ENCODE measurements around the gene GAD1. TPM values are rescaled to one million over a fixed set of nuclear protein-coding genes. Genes with fewer than 3 reads are reported as not detected.
A peak's percentile ranks its signal among the peaks of the same experiment; 100 is the strongest.

The GAD1 gene
- total RNA-seq, 2 experiments from 2014 or later: 1.5 to 2.2 TPM

DNA sequence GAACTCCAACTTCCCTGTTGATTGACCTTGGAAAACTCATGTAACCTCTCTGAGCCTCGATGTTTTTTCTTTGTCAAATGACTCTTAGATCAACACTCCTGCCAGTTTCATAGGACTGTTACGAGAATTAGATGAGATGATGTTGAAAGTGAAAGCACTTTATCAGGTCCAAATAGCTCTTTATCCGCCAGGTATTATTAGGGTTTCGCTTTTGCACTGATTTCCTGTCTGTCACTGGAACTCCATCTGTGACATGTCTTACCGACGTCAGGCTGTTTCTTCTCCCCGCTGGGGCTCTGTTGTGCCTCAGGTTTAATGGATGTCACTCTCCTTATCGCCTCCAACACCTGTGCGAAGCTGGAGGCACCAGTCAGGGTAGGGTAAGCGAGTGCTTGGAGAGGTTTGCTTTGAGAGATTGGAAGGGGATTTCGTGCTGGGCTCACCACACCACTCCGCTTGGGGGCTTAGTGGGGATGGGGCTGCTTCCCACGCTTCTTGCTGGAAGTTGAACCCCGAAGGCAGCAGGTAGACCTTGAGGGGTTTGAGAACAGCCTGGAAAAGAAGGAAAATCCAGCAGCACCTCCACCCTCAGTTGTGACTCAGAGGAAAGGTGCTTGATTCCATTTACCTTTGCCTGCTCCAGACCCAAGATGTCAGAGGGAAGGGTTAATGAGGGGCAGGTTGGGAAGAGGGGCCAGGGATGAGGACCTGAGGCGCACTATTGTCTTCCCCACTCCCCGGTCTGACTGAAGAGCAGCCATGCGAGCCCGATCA is 4.3 kb downstream of the GAD1 start:
- Mint-ChIP-seq H3K9me3 (no peaks in the 10 kb centered on the region), H3K27me3 (peaks cover 91% of the 10 kb centered on the region), H3K27ac (no peak overlapping the region), H3K4me3 (peak overlapping the region; percentile 46), H3K4me1 (peaks cover 54% of the 10 kb centered on the region), H3K36me3 (ENCODE audit: low read depth) (no peaks in the 10 kb centered on the region)
- CTCF ChIA-PET: interaction anchor here (0.8 to 2.8 kb wide), 9 partner anchors 12 to 497 kb away, joined by 3 to 11 read pairs (median 4); partner anchors contain the start of gene GORASP2
- no peak for DNase-seq
- POLR2A ChIA-PET: no interaction called here

DNA sequence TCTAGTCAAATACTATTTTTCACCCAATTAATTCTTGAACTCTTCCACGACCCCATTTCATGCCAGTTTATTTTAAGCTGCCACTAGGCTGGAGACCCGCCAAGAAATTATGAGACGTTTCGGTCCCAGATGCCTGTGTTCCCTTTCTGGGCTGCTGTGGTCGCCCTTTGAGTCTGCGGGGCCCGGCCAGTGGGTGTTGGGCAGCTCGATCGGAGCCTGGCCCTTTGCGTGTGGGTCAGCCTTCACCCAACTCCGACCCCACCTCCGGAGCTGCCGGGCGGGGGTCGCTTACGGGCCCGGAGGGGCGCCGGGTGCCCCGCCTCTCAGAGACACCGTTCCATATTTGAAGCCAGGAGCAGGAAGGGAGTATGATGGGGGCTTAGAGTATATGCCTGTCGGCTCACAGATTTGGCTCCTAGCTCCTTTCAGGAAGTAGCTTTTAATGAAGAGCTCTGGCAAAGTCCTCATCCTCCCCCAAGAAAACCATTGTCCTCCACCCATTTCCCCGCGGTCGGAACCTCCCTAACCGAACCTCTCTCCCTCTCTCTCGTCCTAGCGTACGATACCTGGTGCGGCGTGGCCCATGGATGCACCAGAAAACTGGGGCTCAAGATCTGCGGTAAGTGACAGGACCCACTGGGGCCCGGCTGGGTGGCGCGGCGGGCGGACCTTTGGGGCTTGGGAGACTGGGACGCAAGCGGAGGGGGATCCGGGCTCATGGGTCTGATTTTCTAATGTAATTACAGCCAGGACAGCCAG is 5.0 kb downstream of the GAD1 start:
- H3K9me3 Mint-ChIP-seq: no peaks in the 10 kb centered on the region
- DNase-seq: no peak
- H3K27ac Mint-ChIP-seq: no peak overlapping the region
- peaks cover 87% of the 10 kb centered on the region for H3K27me3 Mint-ChIP-seq
- H3K36me3 Mint-ChIP-seq (ENCODE audit: low read depth): no peaks in the 10 kb centered on the region
- ChIA-PET POLR2A (no interaction called here), CTCF (interaction anchor here (0.9 to 3.9 kb wide), 11 partner anchors 9 to 497 kb away, joined by 3 to 16 read pairs (median 4); partner anchors contain the start of genes ERICH2 and GORASP2)
- H3K4me3 Mint-ChIP-seq: peak overlapping the region; percentile 16
- H3K4me1 Mint-ChIP-seq: peaks cover 47% of the 10 kb centered on the region

DNA sequence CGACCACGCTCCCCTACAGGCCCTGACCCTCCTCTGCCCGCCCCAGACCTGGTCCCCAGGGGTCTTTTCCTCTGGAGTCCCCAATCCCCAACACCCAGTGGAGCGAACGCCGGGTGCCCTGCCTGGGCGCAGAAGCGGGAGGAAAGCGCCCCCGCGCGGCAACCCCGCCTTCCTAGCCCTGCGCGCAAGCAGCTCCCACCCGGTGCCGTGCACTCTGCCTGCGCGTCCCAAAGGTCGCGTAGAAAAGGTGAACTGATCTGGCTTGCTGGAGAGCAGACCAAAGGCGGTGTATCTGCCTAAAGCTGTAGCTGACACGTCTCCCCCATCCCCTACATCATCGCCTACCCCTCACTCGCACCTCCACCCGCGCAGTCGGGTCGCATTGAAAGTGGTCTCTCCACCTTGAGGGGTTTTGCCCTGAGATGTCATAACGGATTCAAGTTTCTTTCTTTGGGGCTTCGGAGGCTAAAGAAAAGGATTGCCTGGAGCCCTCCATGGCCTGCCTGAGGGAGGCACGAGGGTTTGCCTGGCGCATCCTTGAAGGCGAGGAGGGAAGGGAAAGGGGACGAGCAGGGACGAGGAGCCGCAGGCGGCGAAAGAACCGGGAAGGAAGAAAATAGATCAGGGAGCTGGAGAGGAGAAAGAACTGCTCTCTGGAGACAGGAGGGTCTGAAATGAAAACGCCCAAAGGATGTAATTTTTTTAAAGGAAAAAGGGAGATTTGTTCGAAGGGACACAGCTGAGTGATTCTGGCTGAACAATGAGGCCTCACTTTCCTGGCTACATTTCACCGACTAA is 5.8 kb downstream of the GAD1 start:
- POLR2A ChIA-PET: no interaction called here
- Mint-ChIP-seq H3K27ac (no peak overlapping the region), H3K27me3 (peaks cover 81% of the 10 kb centered on the region), H3K4me1 (peaks cover 40% of the 10 kb centered on the region), H3K36me3 (ENCODE audit: low read depth) (no peaks in the 10 kb centered on the region), H3K4me3 (no peak overlapping the region), H3K9me3 (no peaks in the 10 kb centered on the region)
- DNase-seq: no peak
- CTCF ChIA-PET: interaction anchor here (0.6 to 3.9 kb wide), 11 partner anchors 10 to 882 kb away, joined by 3 to 16 read pairs (median 4); partner anchors contain the start of gene ERICH2

DNA sequence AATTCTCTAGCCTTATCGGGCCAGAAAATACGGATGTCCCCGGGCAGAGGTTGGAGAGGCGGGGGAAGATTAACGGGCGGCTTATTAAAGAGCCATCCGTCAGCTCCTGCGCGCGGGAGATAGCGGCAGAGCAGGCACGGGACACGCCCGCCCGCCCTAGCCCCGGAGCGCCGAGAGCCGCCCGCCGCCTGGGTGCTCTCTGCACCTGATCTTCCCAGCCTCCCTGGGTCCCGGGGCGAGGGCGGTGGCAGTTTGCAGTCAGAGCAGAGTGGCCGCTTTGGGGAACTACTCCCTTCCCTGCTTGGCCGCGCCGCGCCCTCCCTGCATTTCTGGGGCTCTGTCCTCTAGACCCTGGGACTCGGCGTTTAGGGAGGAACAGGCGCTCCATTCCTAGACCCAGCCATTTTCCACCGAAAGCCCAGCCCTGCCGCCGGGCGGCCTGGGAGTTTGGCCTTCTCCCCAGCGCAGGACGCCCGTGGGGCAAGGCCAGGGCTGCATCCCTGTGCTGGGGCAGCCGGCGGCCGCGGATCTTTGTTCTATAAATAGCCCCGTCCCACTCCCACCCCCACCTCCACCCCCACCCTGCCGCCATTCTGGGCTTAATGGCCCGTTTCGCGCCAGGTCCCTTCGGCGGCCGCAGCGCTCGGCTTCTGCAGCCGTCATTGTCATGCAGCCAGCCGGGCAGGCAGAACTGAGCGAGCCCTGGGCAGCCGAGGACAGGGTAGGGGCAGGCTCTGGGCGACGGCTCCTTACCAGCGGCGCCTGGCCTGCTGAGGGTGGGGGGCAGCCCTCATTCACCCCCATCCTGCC is 6.6 kb downstream of the GAD1 start:
- no peaks in the 10 kb centered on the region for H3K36me3 Mint-ChIP-seq (ENCODE audit: low read depth)
- peaks cover 73% of the 10 kb centered on the region for H3K27me3 Mint-ChIP-seq
- H3K4me3 Mint-ChIP-seq: no peak overlapping the region
- POLR2A ChIA-PET: no interaction called here
- no peak overlapping the region for H3K27ac Mint-ChIP-seq
- CTCF ChIA-PET: interaction anchor here (0.6 to 3.9 kb wide), 9 partner anchors 10 to 881 kb away, joined by 3 to 16 read pairs (median 4); partner anchors contain the start of gene ERICH2
- peaks cover 35% of the 10 kb centered on the region for H3K4me1 Mint-ChIP-seq
- DNase-seq: no peak
- H3K9me3 Mint-ChIP-seq: no peaks in the 10 kb centered on the region

DNA sequence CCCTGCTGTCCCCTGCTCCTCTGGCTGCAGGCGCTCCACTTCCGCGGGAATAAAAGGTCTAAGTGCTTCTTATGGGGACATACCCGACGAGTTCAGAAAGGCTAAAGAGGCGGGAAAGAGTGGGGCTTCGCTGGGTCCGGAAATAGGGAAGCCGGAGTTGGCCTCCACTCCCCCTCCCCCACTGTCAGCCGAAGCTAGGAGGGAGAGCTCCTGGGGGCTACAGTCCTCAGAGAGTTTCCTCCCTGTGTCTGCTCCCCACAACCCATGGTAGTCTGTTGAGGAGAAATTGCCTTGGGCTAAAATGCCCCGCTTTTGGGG is 7.2 kb downstream of the GAD1 start:
- peaks cover 29% of the 10 kb centered on the region for H3K4me1 Mint-ChIP-seq
- no peaks in the 10 kb centered on the region for H3K9me3 Mint-ChIP-seq
- no peak for DNase-seq
- peaks cover 67% of the 10 kb centered on the region for H3K27me3 Mint-ChIP-seq
- CTCF ChIA-PET: interaction anchor here (3.9 kb wide), 1 partner anchor 11 kb away, joined by 16 read pairs; no protein-coding TSS in a partner anchor
- no peaks in the 10 kb centered on the region for H3K36me3 Mint-ChIP-seq (ENCODE audit: low read depth)
- H3K4me3 Mint-ChIP-seq: no peak overlapping the region
- no peak overlapping the region for H3K27ac Mint-ChIP-seq
- POLR2A ChIA-PET: no interaction called here

DNA sequence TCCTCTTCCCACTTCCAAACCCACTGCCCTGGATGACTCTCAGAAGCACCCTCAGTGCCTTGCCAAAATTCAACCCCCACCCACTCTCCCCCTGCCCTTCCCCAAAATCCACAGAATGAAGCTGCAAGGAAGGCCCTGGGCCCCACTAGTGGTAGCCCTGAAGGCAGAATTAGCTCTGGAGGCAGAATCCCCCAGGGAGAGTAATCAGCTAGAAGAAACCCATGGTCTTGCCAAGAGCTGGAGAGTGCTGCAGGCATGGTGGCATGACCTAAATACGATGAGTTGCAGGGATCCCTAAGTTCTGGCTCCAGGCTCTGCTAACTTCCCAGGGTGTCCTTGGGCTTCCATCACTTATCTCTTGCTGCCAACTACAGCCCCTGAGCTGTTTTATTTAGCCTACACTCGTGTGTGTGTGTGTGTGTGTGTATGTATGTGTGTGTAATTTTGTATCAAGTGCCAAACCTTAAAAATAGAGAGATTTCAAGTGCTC is 7.9 kb downstream of the GAD1 start:
- POLR2A ChIA-PET: no interaction called here

DNA sequence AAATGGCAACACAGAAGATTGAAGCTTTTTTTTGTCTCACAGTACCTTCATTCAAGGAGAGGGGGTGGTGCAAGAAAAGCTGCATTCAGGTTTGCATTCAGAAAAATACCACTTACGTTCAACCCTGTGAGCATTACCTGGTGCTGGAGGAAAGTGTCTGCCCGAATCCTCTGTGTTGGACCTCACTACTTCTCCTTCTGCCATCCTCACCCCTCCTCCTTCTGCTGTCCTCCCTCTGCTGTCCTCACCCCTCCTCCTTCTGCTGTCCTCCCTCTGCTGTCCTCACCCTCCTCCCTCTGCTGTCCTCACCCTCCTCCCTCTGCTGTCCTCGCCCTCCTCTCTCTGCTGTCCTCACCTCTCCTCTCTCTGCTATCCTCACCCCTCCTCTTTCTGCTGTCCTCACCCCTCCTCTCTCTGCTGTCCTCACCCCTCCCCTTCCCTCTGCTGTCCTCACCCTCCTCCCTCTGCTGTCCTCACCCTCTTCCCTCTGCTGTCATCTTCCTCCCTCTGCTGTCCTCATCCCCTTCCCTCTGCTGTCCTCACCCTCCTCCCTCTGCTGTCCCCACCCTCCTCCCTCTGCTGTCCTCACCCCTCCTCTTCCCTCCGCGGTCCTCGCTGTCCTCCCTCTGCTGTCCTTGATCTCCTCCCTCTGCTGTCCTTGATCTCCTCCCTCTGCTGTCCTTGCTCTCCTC is 11.3 kb downstream of the GAD1 start:
- Mint-ChIP-seq H3K9me3 (no peaks in the 10 kb centered on the region), H3K27ac (no peak overlapping the region), H3K4me3 (no peak overlapping the region), H3K36me3 (ENCODE audit: low read depth) (no peaks in the 10 kb centered on the region), H3K27me3 (peaks cover 29% of the 10 kb centered on the region), H3K4me1 (peaks cover 2% of the 10 kb centered on the region)
- ChIA-PET CTCF (interaction anchor here (1.5 kb wide), 1 partner anchor 419 kb away, joined by 3 read pairs; no protein-coding TSS in a partner anchor), POLR2A (no interaction called here)
- no peak for DNase-seq

More for the DNA sequence above, 7.9 kb downstream of the GAD1 start:
- no peak overlapping the region for H3K27ac Mint-ChIP-seq
- no peak overlapping the region for H3K4me3 Mint-ChIP-seq
- CTCF ChIA-PET: interaction anchor here (0.6 to 3.9 kb wide), 4 partner anchors 9 to 408 kb away, joined by 3 to 16 read pairs (median 6); no protein-coding TSS in a partner anchor
- H3K27me3 Mint-ChIP-seq: peaks cover 60% of the 10 kb centered on the region
- H3K9me3 Mint-ChIP-seq: no peaks in the 10 kb centered on the region
- DNase-seq: no peak
- H3K4me1 Mint-ChIP-seq: peaks cover 27% of the 10 kb centered on the region
- H3K36me3 Mint-ChIP-seq (ENCODE audit: low read depth): no peaks in the 10 kb centered on the region

DNA sequence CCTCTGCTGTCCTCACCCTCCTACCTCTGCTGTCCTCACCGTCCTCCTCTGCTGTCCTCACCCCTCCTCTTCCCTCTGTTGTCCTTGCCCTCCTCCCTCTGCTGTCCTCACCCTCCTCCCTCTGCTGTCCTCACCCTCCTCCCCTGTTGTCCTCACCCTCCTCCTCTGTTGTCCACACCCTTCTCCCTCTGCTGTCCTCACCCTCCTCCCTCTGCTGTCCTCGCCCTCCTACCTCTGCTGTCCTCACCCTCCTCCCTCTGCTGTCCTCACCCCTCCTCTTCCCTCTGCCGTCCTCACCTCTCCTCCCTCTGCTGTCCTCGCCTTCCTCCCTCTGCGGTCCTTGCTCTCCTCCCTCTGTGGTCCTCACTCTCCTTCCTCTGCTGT is 11.8 kb downstream of the GAD1 start:
- Mint-ChIP-seq H3K27ac (no peak overlapping the region), H3K9me3 (no peaks in the 10 kb centered on the region), H3K36me3 (ENCODE audit: low read depth) (no peaks in the 10 kb centered on the region), H3K4me3 (no peak overlapping the region), H3K27me3 (peaks cover 28% of the 10 kb centered on the region), H3K4me1 (peaks cover 2% of the 10 kb centered on the region)
- ChIA-PET CTCF (no interaction called here), POLR2A (no interaction called here)
- no peak for DNase-seq

DNA sequence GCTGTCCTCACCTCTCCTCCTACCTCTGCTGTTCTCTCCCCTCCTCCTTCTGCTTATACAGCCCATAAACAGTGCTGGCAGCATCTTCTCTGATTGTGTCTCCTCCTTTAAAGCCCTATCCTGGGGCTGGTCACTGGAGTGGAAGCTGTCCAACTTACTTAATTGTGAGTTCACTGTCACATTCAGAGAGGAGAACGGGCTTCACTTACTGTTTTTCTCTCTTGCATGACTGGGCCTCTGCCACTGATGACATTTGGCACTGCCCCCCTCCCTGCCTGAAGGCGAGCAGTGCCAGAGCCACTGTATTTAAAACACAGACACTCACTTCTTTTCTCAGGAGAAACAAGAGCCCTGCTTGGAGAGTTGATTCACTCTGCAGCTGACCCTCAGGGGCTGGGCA is 12.3 kb downstream of the GAD1 start:
- ChIA-PET CTCF (no interaction called here), POLR2A (no interaction called here)
- H3K4me3 Mint-ChIP-seq: no peak overlapping the region
- DNase-seq: no peak
- H3K4me1 Mint-ChIP-seq: peaks cover 2% of the 10 kb centered on the region
- peaks cover 25% of the 10 kb centered on the region for H3K27me3 Mint-ChIP-seq
- H3K9me3 Mint-ChIP-seq: no peaks in the 10 kb centered on the region
- H3K27ac Mint-ChIP-seq: no peak overlapping the region
- H3K36me3 Mint-ChIP-seq (ENCODE audit: low read depth): no peaks in the 10 kb centered on the region

DNA sequence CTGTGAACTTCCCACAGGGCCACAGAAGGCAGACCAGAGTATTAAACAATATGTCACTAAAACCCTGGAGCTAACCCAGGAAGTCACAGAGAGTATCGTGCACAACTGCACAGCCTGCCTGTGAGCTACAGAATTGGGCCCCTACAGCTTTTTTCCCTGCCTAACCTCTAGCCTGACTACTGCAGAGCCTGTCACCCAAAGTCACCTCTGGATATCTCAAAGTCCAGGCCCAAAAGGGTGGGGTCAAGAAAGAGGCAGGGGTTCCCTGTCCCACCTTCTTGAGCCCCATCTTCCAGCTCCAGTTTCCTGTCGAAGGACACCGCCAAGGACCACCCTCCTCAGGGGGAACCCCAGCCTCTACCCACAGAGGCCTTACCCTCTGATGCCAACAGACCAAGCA is 13.5 kb downstream of the GAD1 start:
- H3K4me3 Mint-ChIP-seq: no peak overlapping the region
- H3K9me3 Mint-ChIP-seq: no peaks in the 10 kb centered on the region
- POLR2A ChIA-PET: no interaction called here
- no peak overlapping the region for H3K27ac Mint-ChIP-seq
- CTCF ChIA-PET: no interaction called here
- no peak for DNase-seq
- peaks cover 13% of the 10 kb centered on the region for H3K27me3 Mint-ChIP-seq
- no peaks in the 10 kb centered on the region for H3K36me3 Mint-ChIP-seq (ENCODE audit: low read depth)
- no peaks in the 10 kb centered on the region for H3K4me1 Mint-ChIP-seq

DNA sequence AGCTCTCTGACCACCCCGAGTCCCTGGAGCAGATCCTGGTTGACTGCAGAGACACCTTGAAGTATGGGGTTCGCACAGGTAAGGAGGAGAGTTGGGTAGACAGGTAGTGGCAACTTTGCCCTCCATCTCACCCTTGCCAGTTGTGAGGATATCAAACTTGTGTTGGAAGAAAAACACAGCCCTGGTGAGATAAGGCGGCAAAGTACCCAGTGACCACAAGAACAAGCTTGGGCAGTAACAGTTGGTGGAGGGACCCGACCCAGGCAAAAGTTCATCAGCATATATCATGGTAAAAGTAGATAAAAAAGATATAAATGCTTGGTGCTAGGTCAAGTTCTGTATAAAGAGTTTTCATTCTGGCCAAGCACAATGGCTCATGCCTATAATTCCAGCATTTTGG is 14.4 kb downstream of the GAD1 start:
- Mint-ChIP-seq H3K27ac (no peak overlapping the region), H3K36me3 (ENCODE audit: low read depth) (no peaks in the 10 kb centered on the region), H3K27me3 (peaks cover 6% of the 10 kb centered on the region), H3K9me3 (no peaks in the 10 kb centered on the region), H3K4me1 (no peaks in the 10 kb centered on the region), H3K4me3 (no peak overlapping the region)
- CTCF ChIA-PET: no interaction called here
- POLR2A ChIA-PET: no interaction called here
- no peak for DNase-seq

DNA sequence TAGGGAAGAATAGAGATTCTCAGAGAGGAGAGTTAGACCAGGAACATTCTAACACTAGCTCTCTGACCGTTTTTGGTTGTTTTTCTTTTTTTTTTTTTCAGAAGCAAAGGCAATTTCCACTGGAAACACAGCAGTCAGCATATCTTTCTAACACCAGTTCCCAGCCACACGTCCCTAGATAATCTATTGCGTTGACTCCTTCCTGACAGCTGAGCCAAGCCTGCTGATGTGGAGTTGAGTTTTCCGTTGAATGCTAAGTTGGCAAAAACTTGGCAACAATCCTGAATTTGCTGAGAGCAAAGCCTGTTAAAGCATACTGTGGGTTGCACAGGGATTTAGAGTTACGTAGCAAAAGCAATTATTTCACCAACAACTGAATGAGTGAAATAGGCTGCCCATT is 19.3 kb downstream of the GAD1 start:
- CTCF ChIA-PET: interaction anchor here (0.6 to 0.9 kb wide), 2 partner anchors 37 to 44 kb away, joined by 3 to 5 read pairs; no protein-coding TSS in a partner anchor
- Mint-ChIP-seq H3K4me3 (no peak overlapping the region), H3K9me3 (no peaks in the 10 kb centered on the region), H3K36me3 (ENCODE audit: low read depth) (no peaks in the 10 kb centered on the region), H3K4me1 (no peaks in the 10 kb centered on the region), H3K27me3 (peaks cover 7% of the 10 kb centered on the region), H3K27ac (no peak overlapping the region)
- POLR2A ChIA-PET: no interaction called here
- DNase-seq: no peak

Data from activated CD4-positive, alpha-beta memory T cell treated with anti-CD3 and anti-CD28 coated beads, Interleukin-2, amount 10 ng/mL, durations not matched to agents 7 days and 5 days (primary cell).